HepG2 (cell line): ENCODE data around the gene MCF2L. TPM values are rescaled to one million over a fixed set of nuclear protein-coding genes. Genes with fewer than 3 reads are reported as not detected.

Source experiments
- ATAC-seq: fragments of 200-7000 bp; cut with Tn5 transposase; 3 replicates; pipeline ENCODE4 v1.9.1; 2020; ENCODE audit warnings: mild to moderate bottlenecking, moderate library complexity
- BruUV-seq: library from RNA; stranded (reverse); fragments of 400-500 nt; replicated peaks from 2 replicates; lab custom pipeline; 2021; lab: Mats Ljungman, UMichigan
- CTCF ChIA-PET: fragments of 300-600 bp; formaldehyde crosslinking; extraction: SDS; loops from one replicate; lab custom pipeline; 2021; ENCODE audit warnings: low total read pairs, inconsistent platforms, low intra/inter-chr PET ratio; lab: Yijun Ruan, JAX
- POLR2A ChIA-PET: fragments of 350-600 bp; sonication (Branson Sonifier 250); formaldehyde crosslinking; loops from one replicate; lab custom pipeline; 2020; ENCODE audit warnings: antibody characterized with exemption, inconsistent platforms; lab: Yijun Ruan, JAX
- DNase-seq: peaks from one replicate; pipeline ENCODE4 v3.0.0-alpha.2; 2015; ENCODE audit warnings: low spot score
- FAIRE-seq: peaks from 3 replicates; lab custom pipeline; 2011; peaks lifted over from hg19 to GRCh38; lab: Jason Lieb, UNC
- H2AFZ ChIP-seq: one replicate; pipeline ENCODE4 v1.6.1; 2011; ENCODE audit warnings: low read length, inconsistent platforms
- H3K27ac ChIP-seq: fragments of 300-600 bp; 3 replicates; pipeline ENCODE4 v1.8.0; 2011; ENCODE audit warnings: mixed run types, mild to moderate bottlenecking, mixed read lengths, low read length, inconsistent platforms; ENCODE audit not compliant: insufficient read depth; ENCODE audit errors: extremely low read length
- H3K27me3 ChIP-seq, 2 experiments: fragments of 200-600 bp in 1 of 2; 2 replicates in 1 of 2; 3 replicates in 1 of 2; pipeline versions ENCODE4 v1.6.0 to v1.8.0; 2011; ENCODE audit warnings: low read length in 2 of 2, mild to moderate bottlenecking in 2 of 2, moderate library complexity in 2 of 2, inconsistent platforms in 1 of 2; ENCODE audit not compliant: insufficient read depth in 2 of 2, control insufficient read depth in 1 of 2
- H3K36me3 ChIP-seq, 2 experiments: fragments of 200-600 bp in 1 of 2; replicated peaks in 1 of 2; 2 replicates in 1 of 2; 3 replicates in 1 of 2; pipeline versions ENCODE4 v1.5.1 to v1.8.0; 2011; ENCODE audit warnings: low read length in 2 of 2, inconsistent platforms in 1 of 2; ENCODE audit not compliant: insufficient read depth in 2 of 2, control insufficient read depth in 1 of 2
- H3K4me1 ChIP-seq: 2 replicates; pipeline ENCODE4 v1.5.1; 2012; ENCODE audit warnings: low read length, inconsistent platforms; ENCODE audit not compliant: insufficient read depth
- H3K4me2 ChIP-seq: 2 replicates; pipeline ENCODE4 v1.6.0; 2011; ENCODE audit warnings: low read depth, low read length, inconsistent platforms
- H3K4me3 ChIP-seq, 3 experiments: fragments of 200-600 bp in 1 of 3; sonication (generic), shearing (Covaris generic) in 1 of 3; replicated peaks in 1 of 3; 2 replicates each; pipeline ENCODE4 v1.5.1; 2011 to 2016; ENCODE audit warnings: low read length in 3 of 3, inconsistent platforms in 2 of 3, low read depth in 2 of 3, mild to moderate bottlenecking in 2 of 3, control low read depth in 1 of 3, mixed read lengths in 1 of 3; ENCODE audit not compliant: insufficient read depth in 1 of 3
- H3K79me2 ChIP-seq: one replicate; pipeline ENCODE4 v1.6.1; 2011; ENCODE audit warnings: low read length, inconsistent platforms; ENCODE audit not compliant: insufficient read depth
- H3K9ac ChIP-seq: 2 replicates; pipeline ENCODE4 v1.6.0; 2011; ENCODE audit warnings: mild to moderate bottlenecking, low read depth, low read length, inconsistent platforms; ENCODE audit not compliant: insufficient read depth
- H3K9me3 ChIP-seq: 2 replicates; pipeline ENCODE4 v1.5.1; 2012; ENCODE audit warnings: mild to moderate bottlenecking, low read length
- H4K20me1 ChIP-seq: 2 replicates; pipeline ENCODE4 v1.6.0; 2011; ENCODE audit warnings: inconsistent platforms, mild to moderate bottlenecking, low read length, moderate library complexity; ENCODE audit not compliant: insufficient read depth
- ATF7-NPFF ChIP-seq: sonication (generic); formaldehyde crosslinking; IDR thresholded peaks from 2 replicates; pipeline ENCODE4 v1.8.1; 2023; ENCODE audit warnings: mild to moderate bottlenecking, low read depth, missing genetic modification reagents, moderate library complexity
- FOXK2 ChIP-seq: fragments of 450-650 bp; IDR thresholded peaks from 2 replicates; pipeline ENCODE4 v1.6.1; 2016
- GLMP ChIP-seq: sonication (generic); formaldehyde crosslinking; IDR thresholded peaks from 2 replicates; pipeline ENCODE4 v1.9.0; 2021; ENCODE audit warnings: missing genetic modification reagents, mild to moderate bottlenecking, borderline replicate concordance
- HDAC1 ChIP-seq: sonication (generic); formaldehyde crosslinking; IDR thresholded peaks from 2 replicates; pipeline ENCODE4 v1.5.1; 2020; ENCODE audit warnings: mild to moderate bottlenecking, missing genetic modification reagents
- HHEX ChIP-seq: IDR thresholded peaks from 2 replicates; pipeline ENCODE4 v1.6.1; 2016; ENCODE audit warnings: control low read depth
- SMAD3 ChIP-seq: sonication (generic); formaldehyde crosslinking; IDR thresholded peaks from 2 replicates; pipeline ENCODE4 v1.4.0; 2020; ENCODE audit warnings: missing genetic modification reagents
- ZBTB21 ChIP-seq: sonication (generic); formaldehyde crosslinking; IDR thresholded peaks from 2 replicates; pipeline ENCODE4 v1.4.0; 2020; ENCODE audit warnings: missing genetic modification reagents
- ZFP36L1 ChIP-seq: sonication (generic); formaldehyde crosslinking; IDR thresholded peaks from 2 replicates; pipeline ENCODE4 v1.8.0; 2022; ENCODE audit warnings: mild to moderate bottlenecking, missing genetic modification reagents, moderate library complexity
- ZFP36L2 ChIP-seq: sonication (generic); formaldehyde crosslinking; IDR thresholded peaks from 2 replicates; pipeline ENCODE4 v1.4.0; 2020; ENCODE audit warnings: missing genetic modification reagents
- ZNF263 ChIP-seq: sonication (generic); formaldehyde crosslinking; IDR thresholded peaks from 2 replicates; pipeline ENCODE4 v1.4.0; 2020; ENCODE audit warnings: missing genetic modification reagents
- ZNF546 ChIP-seq: sonication (generic); formaldehyde crosslinking; conservative IDR thresholded peaks from 2 replicates; pipeline ENCODE4 v1.8.1; 2023; ENCODE audit warnings: mild to moderate bottlenecking, missing genetic modification reagents
- ZNF768 ChIP-seq: sonication (generic); formaldehyde crosslinking; IDR thresholded peaks from 2 replicates; pipeline ENCODE4 v1.4.0; 2020; ENCODE audit warnings: missing genetic modification reagents
- WGBS: methylation state at CpG from one replicate; pipeline ENCODE4 v1.1.6; 2017; ENCODE audit warnings: low lambda C conversion rate; 5-methylcytosine and 5-hydroxymethylcytosine counted together
- in situ Hi-C: cut with HindIII; loops from 2 replicates; pipeline ENCODE4 v1.10.0; 2017; ENCODE audit warnings: low pct_unique_long_range_greater_than_20kb; ENCODE audit not compliant: extremely low pct_ligation_motif_present
- intact Hi-C: fragments of 100-400 bp; cut with micrococcal nuclease; formaldehyde crosslinking; loops from one replicate; pipeline ENCODE4 v1.10.0; 2022; ENCODE audit not compliant: unreplicated experiment
- polyA plus RNA-seq, 8 experiments: library from polyadenylated mRNA; depleted of rRNA in 3 of 8; stranded (reverse) in 7 of 8; unstranded in 1 of 8; fragments of >200 nt; fragmentation: Illumina TruSeq in 4 of 8; extraction: Trizol in 4 of 8; gene quantifications; 2 replicates each; pipeline versions ENCODE4 v1.2.1 to v1.2.3, GENCODE V29; 2011 to 2016; ENCODE audit warnings: low read depth in 4 of 8, missing spikeins in 1 of 8, mixed read lengths in 1 of 8; ENCODE audit not compliant: insufficient read depth in 1 of 8
- total RNA-seq, 5 experiments: library from RNA; depleted of rRNA; stranded (reverse); fragments of >200 nt; fragmentation: Illumina TruSeq; extraction: Trizol; gene quantifications; 2 replicates each; pipeline ENCODE4 v1.2.3, GENCODE V29; 2016; ENCODE audit warnings: low read depth in 1 of 5
- TF ChIP-seq, protein P1 (sequence below): sonication (generic); formaldehyde crosslinking; IDR thresholded peaks from one replicate; pipeline ENCODE4 v1.5.1; 2020; ENCODE audit warnings: mild to moderate bottlenecking, missing genetic modification reagents; ENCODE audit errors: not compliant biosample characterization

Gene MCF2L
- total and polyA plus RNA-seq, 2 of the 13 experiments (the other 11 are each of a cell fraction or from before 2014, with no cell fraction given) = 19.4 to 28.4 TPM

DNA sequence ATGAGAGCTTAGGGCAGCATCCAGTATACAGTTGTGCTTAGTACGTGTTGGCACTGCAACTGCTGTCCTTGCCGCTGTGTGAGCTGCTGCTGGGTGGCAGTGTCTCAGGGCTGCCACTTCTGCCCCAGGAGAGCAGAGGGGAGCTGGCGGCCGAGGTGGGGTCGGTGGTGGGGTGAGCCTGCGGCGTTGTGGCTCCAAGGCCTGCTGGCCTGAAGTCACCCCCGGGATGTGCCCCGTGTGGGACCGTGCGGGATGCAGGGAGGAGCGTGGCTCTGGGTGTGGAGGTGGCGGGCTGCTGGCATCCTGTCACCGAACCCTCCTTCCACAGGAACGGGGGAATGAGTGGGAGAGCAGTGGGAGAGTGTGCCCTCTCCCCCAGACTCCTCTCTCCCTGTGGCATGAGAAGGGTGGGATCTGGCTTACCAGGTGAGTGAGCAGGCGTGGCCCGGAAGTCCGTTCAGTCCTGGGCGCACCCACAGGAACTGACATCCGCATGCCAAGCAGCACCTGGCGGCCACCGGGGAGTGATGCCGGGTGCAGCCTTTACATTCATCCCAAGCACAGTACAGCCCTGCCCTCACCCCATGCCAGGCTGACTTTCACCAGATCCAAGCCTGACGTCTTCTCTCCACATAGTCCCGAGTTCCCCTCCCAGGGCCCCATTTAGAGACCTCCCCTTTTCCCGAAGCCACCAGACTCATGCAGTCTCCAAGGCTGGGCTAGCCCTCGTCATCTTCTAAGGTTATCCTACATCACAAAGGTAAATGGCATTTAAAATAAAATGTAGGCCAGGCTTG is 26.6 kb downstream of the MCF2L start:
- Histone ChIP-seq H2AFZ (no peak overlapping the region), H3K4me1 (peaks cover 40% of the 10 kb centered on the region), H3K4me2 (no peak overlapping the region), H3K27me3 (no peaks in the 10 kb centered on the region), H3K36me3 (peaks cover under 1 to 2% of the 10 kb centered on the region in 2 experiments; a peak in 2 of 5 replicates), H3K27ac (no peak overlapping the region), H3K9ac (no peak overlapping the region), H3K9me3 (no peaks in the 10 kb centered on the region), H3K4me3 (no peak overlapping the region), H4K20me1 (peaks cover 3% of the 10 kb centered on the region; the same call in 1 of the 2 replicates), H3K79me2 (peaks cover 4% of the 10 kb centered on the region)
- CTCF ChIA-PET = no interaction called here
- FAIRE-seq (no peak), DNase-seq (no peak), ATAC-seq (no peak)
- in situ Hi-C loops = no loop called here
- POLR2A ChIA-PET = interaction anchor here (3.2 kb wide), 1 partner anchor 10 kb away, joined by 11 read pairs; no protein-coding TSS in a partner anchor
- TF ChIP-seq ATF7-NPFF = no peak
- no peak for TF ChIP-seq ZFP36L2 (CRISPR knock-in tag)
- TF ChIP-seq FOXK2 = no peak
- TF ChIP-seq ZNF546 (CRISPR knock-in tag) = no peak
- TF ChIP-seq HHEX (CRISPR knock-in tag) = no peak
- TF ChIP-seq HDAC1 (CRISPR knock-in tag) = no peak
- TF ChIP-seq ZNF263 = no peak
- TF ChIP-seq GLMP (CRISPR knock-in tag) = no peak
- TF ChIP-seq, protein P1, sequence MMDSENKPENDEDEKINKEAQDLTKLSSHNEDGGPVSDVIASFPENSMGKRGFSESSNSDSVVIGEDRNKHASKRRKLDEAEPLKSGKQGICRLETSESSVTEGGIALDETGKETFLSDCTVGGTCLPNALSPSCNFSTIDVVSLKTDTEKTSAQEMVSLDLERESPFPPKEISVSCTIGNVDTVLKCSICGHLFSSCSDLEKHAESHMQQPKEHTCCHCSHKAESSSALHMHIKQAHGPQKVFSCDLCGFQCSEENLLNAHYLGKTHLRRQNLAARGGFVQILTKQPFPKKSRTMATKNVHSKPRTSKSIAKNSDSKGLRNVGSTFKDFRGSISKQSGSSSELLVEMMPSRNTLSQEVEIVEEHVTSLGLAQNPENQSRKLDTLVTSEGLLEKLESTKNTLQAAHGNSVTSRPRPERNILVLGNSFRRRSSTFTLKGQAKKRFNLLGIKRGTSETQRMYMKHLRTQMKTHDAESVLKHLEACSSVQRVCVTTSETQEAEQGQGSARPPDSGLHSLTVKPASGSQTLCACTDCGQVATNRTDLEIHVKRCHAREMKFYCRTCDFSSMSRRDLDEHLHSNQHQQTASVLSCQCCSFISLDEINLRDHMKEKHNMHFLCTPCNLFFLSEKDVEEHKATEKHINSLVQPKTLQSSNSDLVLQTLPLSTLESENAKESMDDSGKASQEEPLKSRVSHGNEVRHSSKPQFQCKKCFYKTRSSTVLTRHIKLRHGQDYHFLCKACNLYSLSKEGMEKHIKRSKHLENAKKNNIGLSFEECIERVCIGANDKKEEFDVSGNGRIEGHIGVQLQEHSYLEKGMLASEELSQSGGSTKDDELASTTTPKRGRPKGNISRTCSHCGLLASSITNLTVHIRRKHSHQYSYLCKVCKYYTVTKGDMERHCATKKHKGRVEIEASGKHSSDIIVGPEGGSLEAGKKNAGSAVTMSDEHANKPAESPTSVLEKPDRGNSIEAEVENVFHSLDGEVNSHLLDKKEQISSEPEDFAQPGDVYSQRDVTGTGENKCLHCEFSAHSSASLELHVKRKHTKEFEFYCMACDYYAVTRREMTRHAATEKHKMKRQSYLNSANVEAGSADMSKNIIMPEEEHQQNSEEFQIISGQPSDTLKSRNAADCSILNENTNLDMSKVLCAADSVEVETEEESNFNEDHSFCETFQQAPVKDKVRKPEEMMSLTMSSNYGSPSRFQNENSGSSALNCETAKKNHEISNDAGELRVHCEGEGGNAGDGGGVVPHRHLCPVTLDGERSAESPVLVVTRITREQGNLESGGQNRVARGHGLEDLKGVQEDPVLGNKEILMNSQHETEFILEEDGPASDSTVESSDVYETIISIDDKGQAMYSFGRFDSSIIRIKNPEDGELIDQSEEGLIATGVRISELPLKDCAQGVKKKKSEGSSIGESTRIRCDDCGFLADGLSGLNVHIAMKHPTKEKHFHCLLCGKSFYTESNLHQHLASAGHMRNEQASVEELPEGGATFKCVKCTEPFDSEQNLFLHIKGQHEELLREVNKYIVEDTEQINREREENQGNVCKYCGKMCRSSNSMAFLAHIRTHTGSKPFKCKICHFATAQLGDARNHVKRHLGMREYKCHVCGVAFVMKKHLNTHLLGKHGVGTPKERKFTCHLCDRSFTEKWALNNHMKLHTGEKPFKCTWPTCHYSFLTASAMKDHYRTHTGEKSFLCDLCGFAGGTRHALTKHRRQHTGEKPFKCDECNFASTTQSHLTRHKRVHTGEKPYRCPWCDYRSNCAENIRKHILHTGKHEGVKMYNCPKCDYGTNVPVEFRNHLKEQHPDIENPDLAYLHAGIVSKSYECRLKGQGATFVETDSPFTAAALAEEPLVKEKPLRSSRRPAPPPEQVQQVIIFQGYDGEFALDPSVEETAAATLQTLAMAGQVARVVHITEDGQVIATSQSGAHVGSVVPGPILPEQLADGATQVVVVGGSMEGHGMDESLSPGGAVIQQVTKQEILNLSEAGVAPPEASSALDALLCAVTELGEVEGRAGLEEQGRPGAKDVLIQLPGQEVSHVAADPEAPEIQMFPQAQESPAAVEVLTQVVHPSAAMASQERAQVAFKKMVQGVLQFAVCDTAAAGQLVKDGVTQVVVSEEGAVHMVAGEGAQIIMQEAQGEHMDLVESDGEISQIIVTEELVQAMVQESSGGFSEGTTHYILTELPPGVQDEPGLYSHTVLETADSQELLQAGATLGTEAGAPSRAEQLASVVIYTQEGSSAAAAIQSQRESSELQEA (CRISPR knock-in tag) = no peak
- TF ChIP-seq ZFP36L1 (CRISPR knock-in tag) = no peak
- TF ChIP-seq SMAD3 (CRISPR knock-in tag) = no peak
- no peak for TF ChIP-seq ZBTB21 (CRISPR knock-in tag)
- no peak for TF ChIP-seq ZNF768
- intact Hi-C loops = no loop called here
- no TSS peak for BruUV-seq
- WGBS = 90% methylated on average over 19 of the region's 27 CpGs
